ENCODE data around the gene CA11. TPM values are rescaled to one million over a fixed set of nuclear protein-coding genes. Genes with fewer than 3 reads are reported as not detected.
"Not testable (repeated sequence)": the region's sequence is repeated elsewhere in the genome, so short reads cannot be mapped to it uniquely, and the experiment has no call there.

Gene CA11
- total RNA-seq, 2 experiments from 2014 or later = 11.1 to 13.0 TPM

- Mint-ChIP-seq H3K36me3 (ENCODE audit: low read depth) (no peaks in the 10 kb centered on the region), H3K27ac (no peak overlapping the region), H3K9me3 (no peaks in the 10 kb centered on the region), H3K4me3 (no peak overlapping the region), H3K27me3 (no peaks in the 10 kb centered on the region), H3K4me1 (ENCODE audit: low read depth) (peaks cover 7% of the 10 kb centered on the region)
- ChIA-PET CTCF (no interaction called here), POLR2A (no interaction called here)
- ATAC-seq (no peak), DNase-seq (no peak)
- no peak for TF ChIP-seq CTCF (IDR thresholded peaks at IDR 0.05)
- intact Hi-C loops (cut with micrococcal nuclease) = no loop called here
Measured at GRCh38 chr19:48658483-48658882, 12.5 kb upstream of the CA11 start.

- H3K4me3 Mint-ChIP-seq; H3K4me1 Mint-ChIP-seq (ENCODE audit: low read depth); H3K9me3 Mint-ChIP-seq; ATAC-seq; intact Hi-C loops (cut with micrococcal nuclease); POLR2A ChIA-PET; H3K27me3 Mint-ChIP-seq; H3K27ac Mint-ChIP-seq; H3K36me3 Mint-ChIP-seq (ENCODE audit: low read depth); DNase-seq: not testable (repeated sequence)
- CTCF ChIA-PET = interaction anchor here (0.8 kb wide), 1 partner anchor 178 kb away, joined by 4 read pairs; the partner anchor contains the start of gene HSD17B14
Measured at GRCh38 chr19:48657828-48658227, 11.8 kb upstream of the CA11 start.

GRCh38 chr19:48656840-48657474 lies 11.0 kb upstream of the CA11 start:
- no peak for ATAC-seq
- Mint-ChIP-seq H3K9me3 (no peaks in the 10 kb centered on the region), H3K36me3 (ENCODE audit: low read depth) (no peaks in the 10 kb centered on the region), H3K27ac (no peak overlapping the region), H3K4me1 (ENCODE audit: low read depth) (peaks cover 9% of the 10 kb centered on the region), H3K4me3 (no peak overlapping the region), H3K27me3 (no peaks in the 10 kb centered on the region)
- DNase-seq = no peak
- POLR2A ChIA-PET = no interaction called here
- intact Hi-C loops (cut with micrococcal nuclease) = no loop called here
- CTCF ChIA-PET = interaction anchor here (0.8 to 1.5 kb wide), 3 partner anchors 11 to 179 kb away, joined by 3 to 5 read pairs (median 4); partner anchors contain the start of genes CA11 and HSD17B14
- no peak for TF ChIP-seq CTCF (IDR thresholded peaks at IDR 0.05)

- Mint-ChIP-seq H3K9me3 (no peaks in the 10 kb centered on the region), H3K27ac (no peak overlapping the region), H3K27me3 (no peaks in the 10 kb centered on the region), H3K4me1 (ENCODE audit: low read depth) (peaks cover 5% of the 10 kb centered on the region), H3K36me3 (ENCODE audit: low read depth) (no peaks in the 10 kb centered on the region), H3K4me3 (no peak overlapping the region)
- no peak for TF ChIP-seq CTCF (IDR thresholded peaks at IDR 0.05)
- ChIA-PET POLR2A (no interaction called here), CTCF (interaction anchor here (1.0 kb wide), 1 partner anchor 20 kb away, joined by 3 read pairs; no protein-coding TSS in a partner anchor)
- intact Hi-C loops (cut with micrococcal nuclease) = no loop called here
- DNase-seq = no peak
- ATAC-seq = no peak
Measured at GRCh38 chr19:48654299-48655059, 8.5 kb upstream of the CA11 start.

- H3K9me3 Mint-ChIP-seq = no peaks in the 10 kb centered on the region
- H3K27ac Mint-ChIP-seq = no peak overlapping the region
- ChIA-PET POLR2A (interaction anchor here (0.6 kb wide), 1 partner anchor 37 kb away, joined by 3 read pairs; the partner anchor contains the start of gene FAM83E), CTCF (interaction anchor here (0.6 kb wide), 1 partner anchor 61 kb away, joined by 4 read pairs; no protein-coding TSS in a partner anchor)
- H3K4me3 Mint-ChIP-seq = no peak overlapping the region
- no peaks in the 10 kb centered on the region for H3K36me3 Mint-ChIP-seq (ENCODE audit: low read depth)
- H3K4me1 Mint-ChIP-seq (ENCODE audit: low read depth) = peaks cover 17% of the 10 kb centered on the region
- intact Hi-C loops (cut with micrococcal nuclease) = no loop called here
- no peak for TF ChIP-seq CTCF (IDR thresholded peaks at IDR 0.05)
- no peak for ATAC-seq
- H3K27me3 Mint-ChIP-seq = no peaks in the 10 kb centered on the region
- DNase-seq = no peak
Measured at GRCh38 chr19:48651683-48652048, 5.7 kb upstream of the CA11 start.
